Karpas-422 (cell line): ENCODE measurements around the gene NPL. TPM values are rescaled to one million over a fixed set of nuclear protein-coding genes. Genes with fewer than 3 reads are reported as not detected.

Experiments used
- DNase-seq: peaks from one replicate; pipeline ENCODE4 v3.0.0-alpha.2; 2015
- H2AFZ ChIP-seq: fragments of 200-600 bp; sonication (generic); 2 replicates; pipeline ENCODE4 v1.6.1; 2014; ENCODE audit warnings: antibody characterized with exemption, low read length, mixed read lengths
- H3K27ac ChIP-seq: fragments of 200-600 bp; sonication (generic); 2 replicates; pipeline ENCODE4 v1.5.1; 2014; ENCODE audit warnings: mild to moderate bottlenecking, low read length, moderate library complexity
- H3K27me3 ChIP-seq: fragments of 200-600 bp; sonication (generic); 2 replicates; pipeline ENCODE4 v1.6.1; 2014; ENCODE audit warnings: low read length, mixed read lengths
- H3K36me3 ChIP-seq: fragments of 200-600 bp; sonication (generic); 2 replicates; pipeline ENCODE4 v1.6.1; 2014; ENCODE audit warnings: low read length, mixed read lengths; ENCODE audit not compliant: insufficient read depth
- H3K4me1 ChIP-seq: fragments of 200-600 bp; sonication (generic); 2 replicates; pipeline ENCODE4 v1.6.1; 2014; ENCODE audit warnings: mild to moderate bottlenecking, low read length, mixed read lengths
- H3K4me2 ChIP-seq: fragments of 200-600 bp; sonication (generic); 2 replicates; pipeline ENCODE4 v1.6.1; 2014; ENCODE audit warnings: low read length, low read depth, mild to moderate bottlenecking; ENCODE audit not compliant: poor library complexity, severe bottlenecking
- H3K4me3 ChIP-seq: fragments of 200-600 bp; sonication (generic); 2 replicates; pipeline ENCODE4 v1.5.1; 2014; ENCODE audit warnings: mild to moderate bottlenecking, antibody characterized with exemption, low read length, mixed read lengths
- H3K79me2 ChIP-seq: fragments of 200-600 bp; sonication (generic); 2 replicates; pipeline ENCODE4 v1.6.1; 2014; ENCODE audit warnings: mild to moderate bottlenecking, low read length, mixed read lengths
- H3K9ac ChIP-seq: fragments of 200-600 bp; sonication (generic); 2 replicates; pipeline ENCODE4 v1.6.0; 2014; ENCODE audit warnings: low read length
- H3K9me2 ChIP-seq: fragments of 200-600 bp; sonication (generic), shearing (Covaris generic); replicated peaks from 2 replicates; pipeline ENCODE4 v1.6.0; 2014; ENCODE audit warnings: mild to moderate bottlenecking, low read length, moderate library complexity; ENCODE audit not compliant: insufficient read depth
- H3K9me3 ChIP-seq: fragments of 300-700, 200-600 bp; sonication (generic); 2 replicates; pipeline ENCODE4 v1.6.1; 2014; ENCODE audit warnings: low read length, mixed read lengths
- H4K20me1 ChIP-seq: fragments of 200-600 bp; sonication (generic); 2 replicates; pipeline ENCODE4 v1.6.1; 2014; ENCODE audit warnings: mild to moderate bottlenecking, antibody characterized with exemption, low read length, low read depth; ENCODE audit not compliant: insufficient read depth
- total RNA-seq: library from RNA; depleted of rRNA; stranded (reverse); fragments of >200 nt; shearing (Covaris generic); gene quantifications from 2 replicates; pipeline ENCODE4 v1.2.3, GENCODE V29; 2014; ENCODE audit warnings: low replicate concordance

The NPL gene
- total RNA-seq, 1 experiment from 2014 or later = 3.2 TPM

GRCh38 chr1:182816863-182817262 is 27.3 kb downstream of the NPL start:
- Histone ChIP-seq H3K27ac (no peak overlapping the region), H3K9ac (no peak overlapping the region), H3K27me3 (no peaks in the 10 kb centered on the region), H3K9me2 (no peaks in the 10 kb centered on the region), H3K36me3 (no peaks in the 10 kb centered on the region), H4K20me1 (no peaks in the 10 kb centered on the region), H3K4me3 (no peak overlapping the region), H3K4me1 (no peaks in the 10 kb centered on the region), H2AFZ (no peak overlapping the region), H3K79me2 (no peaks in the 10 kb centered on the region), H3K4me2 (no peak overlapping the region), H3K9me3 (no peaks in the 10 kb centered on the region)
- DNase-seq = no peak

- DNase-seq = no peak
- no peaks in the 10 kb centered on the region for H3K79me2 ChIP-seq
- no peaks in the 10 kb centered on the region for H3K9me3 ChIP-seq
- H3K27me3 ChIP-seq = no peaks in the 10 kb centered on the region
- no peaks in the 10 kb centered on the region for H4K20me1 ChIP-seq
- no peak overlapping the region for H3K4me3 ChIP-seq
- no peaks in the 10 kb centered on the region for H3K4me1 ChIP-seq
- no peak overlapping the region for H3K9ac ChIP-seq
- H2AFZ ChIP-seq = no peak overlapping the region
- no peaks in the 10 kb centered on the region for H3K9me2 ChIP-seq
- no peaks in the 10 kb centered on the region for H3K36me3 ChIP-seq
- no peak overlapping the region for H3K27ac ChIP-seq
- H3K4me2 ChIP-seq = no peak overlapping the region
Observed at GRCh38 chr1:182817802-182818201, 28.2 kb downstream of the NPL start.

- Histone ChIP-seq H3K4me2 (no peak overlapping the region), H2AFZ (no peak overlapping the region), H3K4me1 (no peaks in the 10 kb centered on the region), H3K9me2 (no peaks in the 10 kb centered on the region), H3K27ac (no peak overlapping the region), H3K79me2 (no peaks in the 10 kb centered on the region), H3K4me3 (no peak overlapping the region), H3K9ac (no peak overlapping the region), H3K36me3 (no peaks in the 10 kb centered on the region), H4K20me1 (no peaks in the 10 kb centered on the region), H3K9me3 (no peaks in the 10 kb centered on the region), H3K27me3 (no peaks in the 10 kb centered on the region)
- no peak for DNase-seq
Observed at GRCh38 chr1:182823220-182823619, 33.6 kb downstream of the NPL start.

GRCh38 chr1:182826892-182827291 is 37.3 kb downstream of the NPL start:
- Histone ChIP-seq H3K36me3 (no peaks in the 10 kb centered on the region), H3K9ac (no peak overlapping the region), H3K27ac (no peak overlapping the region), H4K20me1 (no peaks in the 10 kb centered on the region), H3K4me1 (no peaks in the 10 kb centered on the region), H2AFZ (no peak overlapping the region), H3K4me3 (no peak overlapping the region), H3K79me2 (no peaks in the 10 kb centered on the region), H3K9me3 (no peaks in the 10 kb centered on the region), H3K4me2 (no peak overlapping the region), H3K9me2 (no peaks in the 10 kb centered on the region), H3K27me3 (no peaks in the 10 kb centered on the region)
- DNase-seq = no peak

GRCh38 chr1:182829285-182829932 is 39.8 kb downstream of the NPL start:
- Histone ChIP-seq H3K36me3 (no peaks in the 10 kb centered on the region), H3K9ac (no peak overlapping the region), H2AFZ (no peak overlapping the region), H3K27me3 (no peaks in the 10 kb centered on the region), H3K4me3 (no peak overlapping the region), H3K4me2 (no peak overlapping the region), H4K20me1 (no peaks in the 10 kb centered on the region), H3K9me3 (no peaks in the 10 kb centered on the region), H3K4me1 (no peaks in the 10 kb centered on the region), H3K9me2 (no peaks in the 10 kb centered on the region), H3K79me2 (no peaks in the 10 kb centered on the region), H3K27ac (no peak overlapping the region)
- DNase-seq = no peak

GRCh38 chr1:182833271-182833670 is 43.7 kb downstream of the NPL start:
- H3K4me1 ChIP-seq = peaks cover under 1% of the 10 kb centered on the region; the same call in 1 of the 2 replicates
- H4K20me1 ChIP-seq = no peaks in the 10 kb centered on the region
- no peak overlapping the region for H3K27ac ChIP-seq
- H3K4me3 ChIP-seq = no peak overlapping the region
- DNase-seq = no peak
- H3K9me3 ChIP-seq = no peaks in the 10 kb centered on the region
- no peaks in the 10 kb centered on the region for H3K9me2 ChIP-seq
- no peaks in the 10 kb centered on the region for H3K27me3 ChIP-seq
- no peak overlapping the region for H3K9ac ChIP-seq
- H3K79me2 ChIP-seq = no peaks in the 10 kb centered on the region
- H2AFZ ChIP-seq = no peak overlapping the region
- no peak overlapping the region for H3K4me2 ChIP-seq
- H3K36me3 ChIP-seq = no peaks in the 10 kb centered on the region

GRCh38 chr1:182834326-182834725 is 44.8 kb downstream of the NPL start:
- H4K20me1 ChIP-seq = no peaks in the 10 kb centered on the region
- peaks cover 2% of the 10 kb centered on the region; the same call in 1 of the 2 replicates for H3K79me2 ChIP-seq
- H3K4me3 ChIP-seq = no peak overlapping the region
- H3K27me3 ChIP-seq = no peaks in the 10 kb centered on the region
- H3K4me2 ChIP-seq = no peak overlapping the region
- H3K9me3 ChIP-seq = no peaks in the 10 kb centered on the region
- H2AFZ ChIP-seq = no peak overlapping the region
- no peaks in the 10 kb centered on the region for H3K36me3 ChIP-seq
- H3K9me2 ChIP-seq = no peaks in the 10 kb centered on the region
- no peak overlapping the region for H3K9ac ChIP-seq
- no peak overlapping the region for H3K27ac ChIP-seq
- no peak for DNase-seq
- H3K4me1 ChIP-seq = peaks cover 8% of the 10 kb centered on the region

GRCh38 chr1:182835806-182836205 is 46.2 kb downstream of the NPL start:
- Histone ChIP-seq H3K36me3 (peaks cover 5% of the 10 kb centered on the region; the same call in 1 of the 2 replicates), H3K4me1 (peaks cover 12% of the 10 kb centered on the region), H3K9me3 (no peaks in the 10 kb centered on the region), H3K79me2 (peaks cover 16% of the 10 kb centered on the region), H3K4me3 (no peak overlapping the region), H3K9me2 (no peaks in the 10 kb centered on the region), H3K4me2 (no peak overlapping the region), H3K27ac (no peak overlapping the region), H4K20me1 (peaks cover 12% of the 10 kb centered on the region), H3K9ac (no peak overlapping the region), H3K27me3 (no peaks in the 10 kb centered on the region), H2AFZ (no peak overlapping the region)
- DNase-seq = no peak
